Rectal smooth muscle tissue (tissue), 1 donor: ENCODE data around the gene DPYSL3.
"Not testable (repeated sequence)": the region's sequence is repeated elsewhere in the genome, so short reads cannot be mapped to it uniquely, and the experiment has no call there.

Experiments
- H3K27ac ChIP-seq: one replicate; pipeline ENCODE4 v1.7.0; 2013; ENCODE audit warnings: low read depth, low read length, inconsistent platforms
- H3K27me3 ChIP-seq: one replicate; pipeline ENCODE4 v1.7.0; 2013; ENCODE audit warnings: low read length; ENCODE audit not compliant: control insufficient read depth, insufficient read depth
- H3K36me3 ChIP-seq: one replicate; pipeline ENCODE4 v1.7.0; 2013; ENCODE audit warnings: low read length; ENCODE audit not compliant: control insufficient read depth, insufficient read depth
- H3K4me1 ChIP-seq: one replicate; pipeline ENCODE4 v1.7.0; 2013; ENCODE audit warnings: low read length; ENCODE audit not compliant: control insufficient read depth, insufficient read depth
- H3K4me3 ChIP-seq: one replicate; pipeline ENCODE4 v1.7.0; 2013; ENCODE audit warnings: low read length
- H3K9ac ChIP-seq: one replicate; pipeline ENCODE4 v1.7.0; 2013; ENCODE audit warnings: low read length

The DPYSL3 gene

GRCh38 chr5:147381555-147381954, 128.3 kb downstream of the DPYSL3 start:
- Histone ChIP-seq H3K27me3 (no peaks in the 10 kb centered on the region), H3K36me3 (no peaks in the 10 kb centered on the region), H3K27ac (no peak overlapping the region), H3K9ac (no peak overlapping the region), H3K4me3 (no peak overlapping the region), H3K4me1 (no peaks in the 10 kb centered on the region)

- no peak overlapping the region for H3K9ac ChIP-seq
- H3K27me3 ChIP-seq = no peaks in the 10 kb centered on the region
- H3K36me3 ChIP-seq = no peaks in the 10 kb centered on the region
- H3K4me3 ChIP-seq = no peak overlapping the region
- no peak overlapping the region for H3K27ac ChIP-seq
- no peaks in the 10 kb centered on the region for H3K4me1 ChIP-seq
Measured at GRCh38 chr5:147377682-147378081, 132.2 kb downstream of the DPYSL3 start.

GRCh38 chr5:147375151-147375550, 134.7 kb downstream of the DPYSL3 start:
- H3K4me3 ChIP-seq = no peak overlapping the region
- no peak overlapping the region for H3K27ac ChIP-seq
- no peak overlapping the region for H3K9ac ChIP-seq
- no peaks in the 10 kb centered on the region for H3K4me1 ChIP-seq
- H3K27me3 ChIP-seq = no peaks in the 10 kb centered on the region
- H3K36me3 ChIP-seq = no peaks in the 10 kb centered on the region

GRCh38 chr5:147373328-147373727, 136.5 kb downstream of the DPYSL3 start:
- no peaks in the 10 kb centered on the region for H3K27me3 ChIP-seq
- H3K9ac ChIP-seq = no peak overlapping the region
- H3K27ac ChIP-seq = no peak overlapping the region
- no peaks in the 10 kb centered on the region for H3K36me3 ChIP-seq
- H3K4me3 ChIP-seq = no peak overlapping the region
- H3K4me1 ChIP-seq = no peaks in the 10 kb centered on the region

- Histone ChIP-seq H3K27ac (no peak overlapping the region), H3K9ac (no peak overlapping the region), H3K27me3 (no peaks in the 10 kb centered on the region), H3K4me3 (no peak overlapping the region), H3K36me3 (no peaks in the 10 kb centered on the region), H3K4me1 (no peaks in the 10 kb centered on the region)
Measured at GRCh38 chr5:147372191-147372590, 137.7 kb downstream of the DPYSL3 start.

GRCh38 chr5:147371290-147371689, 138.6 kb downstream of the DPYSL3 start:
- H3K4me3 ChIP-seq = no peak overlapping the region
- no peaks in the 10 kb centered on the region for H3K27me3 ChIP-seq
- H3K9ac ChIP-seq = no peak overlapping the region
- H3K4me1 ChIP-seq = no peaks in the 10 kb centered on the region
- H3K36me3 ChIP-seq = no peaks in the 10 kb centered on the region
- H3K27ac ChIP-seq = no peak overlapping the region

GRCh38 chr5:147369742-147370374, 140.0 kb downstream of the DPYSL3 start:
- no peak overlapping the region for H3K9ac ChIP-seq
- H3K27me3 ChIP-seq = no peaks in the 10 kb centered on the region
- no peaks in the 10 kb centered on the region for H3K4me1 ChIP-seq
- no peaks in the 10 kb centered on the region for H3K36me3 ChIP-seq
- H3K27ac ChIP-seq = no peak overlapping the region
- H3K4me3 ChIP-seq = no peak overlapping the region

- not testable (repeated sequence) for H3K9ac ChIP-seq, H3K36me3 ChIP-seq, H3K27ac ChIP-seq, H3K4me3 ChIP-seq, H3K27me3 ChIP-seq, H3K4me1 ChIP-seq
Measured at GRCh38 chr5:147367381-147367780, 142.5 kb downstream of the DPYSL3 start.

- Histone ChIP-seq H3K27ac (no peak overlapping the region), H3K27me3 (no peaks in the 10 kb centered on the region), H3K4me1 (no peaks in the 10 kb centered on the region), H3K4me3 (no peak overlapping the region), H3K9ac (no peak overlapping the region), H3K36me3 (no peaks in the 10 kb centered on the region)
Measured at GRCh38 chr5:147361441-147362175, 148.3 kb downstream of the DPYSL3 start.

- H3K4me3 ChIP-seq = no peak overlapping the region
- H3K27ac ChIP-seq = no peak overlapping the region
- no peaks in the 10 kb centered on the region for H3K36me3 ChIP-seq
- H3K27me3 ChIP-seq = no peaks in the 10 kb centered on the region
- no peak overlapping the region for H3K9ac ChIP-seq
- H3K4me1 ChIP-seq = no peaks in the 10 kb centered on the region
Measured at GRCh38 chr5:147360816-147361215, 149.1 kb downstream of the DPYSL3 start.

GRCh38 chr5:147359581-147359980, 150.3 kb downstream of the DPYSL3 start:
- Histone ChIP-seq H3K27me3 (no peaks in the 10 kb centered on the region), H3K36me3 (no peaks in the 10 kb centered on the region), H3K9ac (no peak overlapping the region), H3K27ac (no peak overlapping the region), H3K4me1 (no peaks in the 10 kb centered on the region), H3K4me3 (no peak overlapping the region)

GRCh38 chr5:147359101-147359500, 150.8 kb downstream of the DPYSL3 start:
- no peaks in the 10 kb centered on the region for H3K36me3 ChIP-seq
- no peak overlapping the region for H3K9ac ChIP-seq
- H3K27me3 ChIP-seq = no peaks in the 10 kb centered on the region
- no peak overlapping the region for H3K27ac ChIP-seq
- H3K4me1 ChIP-seq = no peaks in the 10 kb centered on the region
- H3K4me3 ChIP-seq = no peak overlapping the region

GRCh38 chr5:147349241-147349640, 160.6 kb downstream of the DPYSL3 start:
- no peaks in the 10 kb centered on the region for H3K27me3 ChIP-seq
- no peak overlapping the region for H3K9ac ChIP-seq
- no peaks in the 10 kb centered on the region for H3K36me3 ChIP-seq
- H3K27ac ChIP-seq = no peak overlapping the region
- H3K4me1 ChIP-seq = no peaks in the 10 kb centered on the region
- H3K4me3 ChIP-seq = no peak overlapping the region
